ENCODE results near the gene ZBTB16. TPM values are rescaled to one million over a fixed set of nuclear protein-coding genes. Genes with fewer than 3 reads are reported as not detected.

ZBTB16 gene
- total RNA-seq, 1 donor from 2014 or later: 17.7 TPM

GRCh38 chr11:114256176-114256966, 196.9 kb downstream of the ZBTB16 start:
- Histone ChIP-seq H3K4me1 (peaks cover 90% of the 10 kb centered on the region), H3K4me3 (no peak overlapping the region), H3K4me2 (peak overlapping the region; percentile 70), H3K36me3 (no peaks in the 10 kb centered on the region), H3K79me2 (ENCODE audit: low read depth) (no peaks in the 10 kb centered on the region), H2AFZ (replicated peaks) (no peak overlapping the region), H3K27me3 (no peaks in the 10 kb centered on the region), H4K20me1 (ENCODE audit: low read depth) (peaks cover 9% of the 10 kb centered on the region), H3K27ac (peak overlapping the region; percentile 87), H3K9ac (no peak overlapping the region), H3F3A (ENCODE audit: low read depth) (peaks cover 37% of the 10 kb centered on the region), H3K9me3 (ENCODE audit: low read depth) (no peaks in the 10 kb centered on the region)
- TF ChIP-seq EZH2phosphoT487 (IDR thresholded peaks at IDR 0.05) (no peak), EZH2 (IDR thresholded peaks at IDR 0.05) (no peak), CTCF (IDR thresholded peaks at IDR 0.05) (no peak)
- peaks cover 84% of the 10 kb centered on the region for H3K4me1 Mint-ChIP-seq
- peak; percentile 58 for DNase-seq (ENCODE audit: low spot score)
- no peaks in the 10 kb centered on the region for H3K9me3 Mint-ChIP-seq
- H3K27me3 Mint-ChIP-seq (ENCODE audit: insufficient read depth, low read depth): peaks cover 14% of the 10 kb centered on the region
- peak overlapping the region; percentile 93 for H3K27ac Mint-ChIP-seq
- peaks cover 8% of the 10 kb centered on the region for H3K36me3 Mint-ChIP-seq
- no peak overlapping the region for H3K4me3 Mint-ChIP-seq

GRCh38 chr11:114256967-114257286, 197.4 kb downstream of the ZBTB16 start:
- Histone ChIP-seq H3K4me3 (no peak overlapping the region), H3K27me3 (no peaks in the 10 kb centered on the region), H3K4me2 (peak overlapping the region; percentile 70), H3K79me2 (ENCODE audit: low read depth) (no peaks in the 10 kb centered on the region), H3K4me1 (peaks cover 84% of the 10 kb centered on the region), H3K9me3 (ENCODE audit: low read depth) (no peaks in the 10 kb centered on the region), H3K27ac (peak overlapping the region; percentile 87), H2AFZ (replicated peaks) (no peak overlapping the region), H3F3A (ENCODE audit: low read depth) (peaks cover 37% of the 10 kb centered on the region), H3K9ac (no peak overlapping the region), H4K20me1 (ENCODE audit: low read depth) (peaks cover 9% of the 10 kb centered on the region), H3K36me3 (no peaks in the 10 kb centered on the region)
- H3K27me3 Mint-ChIP-seq (ENCODE audit: insufficient read depth, low read depth): peaks cover 17% of the 10 kb centered on the region
- H3K36me3 Mint-ChIP-seq: peaks cover 3% of the 10 kb centered on the region
- H3K27ac Mint-ChIP-seq: peak overlapping the region; percentile 93
- H3K4me1 Mint-ChIP-seq: peaks cover 82% of the 10 kb centered on the region
- no peak overlapping the region for H3K4me3 Mint-ChIP-seq
- TF ChIP-seq CTCF (IDR thresholded peaks at IDR 0.05) (no peak), EZH2 (IDR thresholded peaks at IDR 0.05) (no peak), EZH2phosphoT487 (IDR thresholded peaks at IDR 0.05) (no peak)
- DNase-seq (ENCODE audit: low spot score): no peak
- H3K9me3 Mint-ChIP-seq: no peaks in the 10 kb centered on the region

- no peaks in the 10 kb centered on the region for H3K9me3 ChIP-seq (ENCODE audit: low read depth)
- H2AFZ ChIP-seq (replicated peaks): no peak overlapping the region
- no peaks in the 10 kb centered on the region for H3K9me3 Mint-ChIP-seq
- peak; percentile 59 for TF ChIP-seq CTCF (IDR thresholded peaks at IDR 0.05)
- no peak for TF ChIP-seq EZH2 (IDR thresholded peaks at IDR 0.05)
- peak overlapping the region; percentile 70 for H3K4me2 ChIP-seq
- peak overlapping the region; percentile 93 for H3K27ac Mint-ChIP-seq
- peak overlapping the region; percentile 22 for H3K4me3 ChIP-seq
- H3F3A ChIP-seq (ENCODE audit: low read depth): peaks cover 37% of the 10 kb centered on the region
- H3K4me3 Mint-ChIP-seq: peak overlapping the region; percentile 59
- no peaks in the 10 kb centered on the region for H3K79me2 ChIP-seq (ENCODE audit: low read depth)
- peak; percentile 95 for DNase-seq (ENCODE audit: low spot score)
- H3K27me3 ChIP-seq: no peaks in the 10 kb centered on the region
- peaks cover 72% of the 10 kb centered on the region for H3K4me1 Mint-ChIP-seq
- H3K36me3 Mint-ChIP-seq: peaks cover 2% of the 10 kb centered on the region
- H3K36me3 ChIP-seq: no peaks in the 10 kb centered on the region
- H3K27me3 Mint-ChIP-seq (ENCODE audit: insufficient read depth, low read depth): peaks cover 17% of the 10 kb centered on the region
- peak overlapping the region; percentile 87 for H3K27ac ChIP-seq
- H3K4me1 ChIP-seq: peaks cover 75% of the 10 kb centered on the region
- H4K20me1 ChIP-seq (ENCODE audit: low read depth): peaks cover 9% of the 10 kb centered on the region
- no peak overlapping the region for H3K9ac ChIP-seq
Measured at GRCh38 chr11:114257621-114258558, 198.4 kb downstream of the ZBTB16 start.

Measured in neural progenitor cell (in vitro differentiated cells).